ENCODE data around the gene DOCK3.
"Not testable (repeated sequence)": the region's sequence is repeated elsewhere in the genome, so short reads cannot be mapped to it uniquely, and the experiment has no call there.

GRCh38 chr3:51186446-51186845 is 511.7 kb downstream of the DOCK3 start:
- not testable (repeated sequence) for TF ChIP-seq E2F6 (IDR thresholded peaks at IDR 0.05; ENCODE audit: borderline replicate concordance, low read depth); ZSCAN20 (CRISPR knock-in tag; IDR thresholded peaks at IDR 0.05); POLR2A (IDR thresholded peaks at IDR 0.05; ENCODE audit: low read length); CTCF (IDR thresholded peaks at IDR 0.05); CHD2 (IDR thresholded peaks at IDR 0.05; ENCODE audit: low read length, partially characterized antibody); EHMT2 (IDR thresholded peaks at IDR 0.05; ENCODE audit: low read depth); CEBPB (IDR thresholded peaks at IDR 0.05); HDAC2 (IDR thresholded peaks at IDR 0.05); MAZ (IDR thresholded peaks at IDR 0.05; ENCODE audit: borderline replicate concordance, low read depth, low read length); RAD21 (conservative IDR thresholded peaks at IDR 0.05 in 1 of 2, IDR thresholded peaks at IDR 0.05 in 1 of 2)

Measured in A549 (cell line).